GM21423 (cell line): ENCODE data around the gene DHX57.

ENCODE experiments used
- ATAC-seq: cut with Tn5 transposase; IDR thresholded peaks from one replicate; pipeline ENCODE4 v1.9.1; 2021; ENCODE audit warnings: mild to moderate bottlenecking, moderate library complexity; ENCODE audit not compliant: unreplicated experiment

Gene DHX57

DNA sequence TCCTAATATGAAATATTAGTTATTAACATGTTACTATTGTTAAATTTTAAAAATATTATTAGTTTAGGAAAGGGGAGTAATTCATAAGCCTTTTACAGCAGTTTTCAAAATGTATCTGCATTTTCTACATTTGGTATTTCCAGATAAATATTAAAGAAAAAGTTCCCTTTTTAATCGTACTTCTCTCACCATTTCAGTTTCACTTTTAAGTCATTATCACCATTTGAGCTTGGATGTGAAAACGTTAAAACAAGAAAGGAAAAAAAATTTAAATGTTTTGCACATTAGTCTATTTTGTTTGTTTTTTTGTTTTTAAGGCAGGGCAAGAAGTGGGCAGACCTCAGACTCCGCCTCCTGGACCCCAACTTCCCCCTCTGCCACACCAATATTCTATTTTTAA lies 121.2 kb downstream of the DHX57 start:
- ATAC-seq = no peak

DNA sequence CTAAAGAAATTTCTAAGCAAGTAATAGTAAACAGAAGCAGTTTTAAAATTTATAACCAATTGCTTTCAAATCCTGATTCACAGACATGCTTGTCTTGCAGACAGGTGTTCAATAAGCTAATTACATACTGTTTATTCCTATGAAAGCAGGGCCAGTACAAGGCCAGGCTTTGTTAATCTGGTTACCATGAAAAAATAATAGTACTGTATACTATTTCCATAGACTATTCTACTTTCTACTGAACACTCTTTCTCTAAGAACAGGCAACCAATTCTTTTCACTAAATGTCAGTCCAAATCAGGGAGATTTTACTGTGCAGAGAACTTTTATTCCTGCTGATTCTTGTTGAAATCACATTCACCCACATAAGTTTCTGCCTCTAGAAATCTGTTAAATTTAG lies 121.7 kb downstream of the DHX57 start:
- ATAC-seq = no peak

DNA sequence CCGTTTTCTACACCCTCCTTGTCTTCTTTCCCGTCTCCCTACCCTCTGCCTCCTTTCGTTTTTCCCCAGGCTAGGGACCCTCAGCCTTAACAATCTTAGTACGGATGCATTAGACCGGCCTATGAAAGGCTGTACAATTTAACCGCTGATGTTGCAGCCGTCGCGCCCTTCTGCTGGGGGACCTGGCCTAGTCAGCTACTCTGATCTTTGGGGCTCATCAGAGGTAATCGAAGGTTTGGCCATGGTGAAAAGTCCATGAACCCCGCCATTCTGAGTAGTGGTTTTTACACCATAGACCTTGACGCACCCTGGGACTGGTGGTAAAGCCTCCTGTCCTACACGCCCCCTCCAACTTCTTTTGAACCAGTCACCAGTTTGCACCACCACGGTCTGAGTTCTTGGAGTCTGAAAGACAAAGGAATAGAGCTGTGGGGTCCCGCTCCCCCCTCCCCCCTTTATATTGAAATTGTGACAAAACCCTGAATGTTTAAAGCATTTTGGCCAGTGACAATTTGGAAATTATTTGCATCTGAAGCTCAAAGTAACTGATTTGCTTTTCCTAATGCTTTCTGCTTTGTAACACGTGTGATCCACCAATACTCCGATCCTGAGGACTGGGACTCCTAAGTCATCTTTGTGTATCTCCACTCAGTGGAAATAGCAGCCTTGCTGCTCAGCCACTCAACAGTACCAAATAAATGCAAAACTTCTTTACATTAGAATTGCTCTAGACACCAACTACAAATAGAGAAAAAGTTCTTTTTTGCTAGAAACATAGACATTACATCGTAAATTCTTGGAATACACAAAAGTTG lies 123.9 kb downstream of the DHX57 start:
- ATAC-seq = peak; percentile 21

DNA sequence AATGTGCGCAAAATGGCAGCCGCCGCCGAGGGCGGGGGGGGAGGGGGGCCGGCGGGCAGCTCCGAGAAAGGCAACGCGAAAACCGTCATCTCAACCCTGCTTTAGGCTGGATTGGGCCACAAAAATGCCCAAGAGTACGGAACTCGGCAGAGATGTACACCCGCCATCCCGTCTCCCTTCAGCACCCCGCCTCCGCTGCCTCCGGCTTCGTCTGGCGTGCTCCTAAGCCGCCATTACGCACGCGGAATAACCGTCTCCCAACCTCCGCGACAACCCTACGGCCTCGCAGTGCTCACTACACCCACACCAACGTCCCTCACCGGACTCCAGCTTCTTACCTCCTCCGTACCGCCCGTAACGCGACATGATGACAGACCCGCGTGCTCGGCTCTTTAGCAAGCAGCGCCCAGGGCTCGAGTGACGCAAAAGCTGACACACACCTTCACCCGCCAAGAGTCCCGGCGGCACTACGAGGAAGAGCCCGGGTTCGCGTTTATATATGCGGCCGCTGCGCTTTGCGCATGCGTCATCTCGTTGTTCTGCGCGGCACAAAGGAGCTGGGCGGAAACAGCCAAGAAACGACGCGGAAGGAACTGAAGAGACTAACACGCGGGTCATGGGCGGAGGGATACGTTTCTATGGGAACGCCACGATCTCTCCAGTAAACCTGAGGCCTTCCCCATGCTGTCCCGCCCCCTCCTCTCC lies 124.7 kb downstream of the DHX57 start, which contains the start of gene SRSF7:
Gene SRSF7, minus strand, starts transcription at position 471 of the 705 bp plus-strand sequence. Its CDS starts 105 bp downstream, at position 366.
- ATAC-seq = peak; percentile 73

DNA sequence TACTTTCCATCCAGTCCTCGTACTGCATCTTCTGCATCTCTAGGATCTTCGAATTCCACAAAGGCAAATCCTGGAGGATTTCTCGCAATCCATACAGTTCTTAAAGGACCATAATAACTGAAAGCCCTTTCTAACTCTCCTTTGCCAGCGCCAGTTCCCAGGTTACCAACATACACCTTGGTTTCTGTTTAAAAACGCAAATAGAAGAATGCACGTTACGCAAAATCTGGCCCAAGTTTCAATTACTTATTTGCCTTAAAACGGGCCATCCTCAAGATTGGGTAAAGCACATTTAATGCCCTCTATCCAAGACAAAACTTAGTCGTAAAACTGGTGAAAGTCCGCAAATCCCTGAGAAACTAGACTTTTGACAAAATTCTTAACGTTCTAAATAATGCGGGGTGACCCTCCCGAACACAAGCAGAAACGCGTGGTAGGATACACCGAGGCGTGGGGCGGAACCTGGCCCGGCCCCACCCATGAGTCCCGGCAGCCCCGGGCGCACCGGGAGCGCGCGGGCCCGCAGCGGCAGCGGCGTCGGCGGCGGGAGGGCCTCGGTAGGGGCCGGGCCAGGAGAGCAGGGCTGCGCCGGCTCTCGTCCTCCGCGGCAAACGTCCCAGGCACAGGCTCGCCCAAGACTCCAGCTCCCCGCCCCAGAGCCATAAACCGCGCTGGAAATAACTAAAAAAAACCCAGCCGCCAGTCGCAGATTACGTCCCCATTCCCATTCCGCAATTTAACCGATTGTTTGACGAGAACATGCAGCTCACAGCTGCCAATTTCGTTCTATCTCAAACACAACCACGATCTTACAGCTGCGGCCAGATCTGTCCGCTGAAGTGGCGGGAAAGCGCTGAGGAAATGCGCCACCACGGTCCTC lies 125.5 kb downstream of the DHX57 start:
- ATAC-seq = peak; percentile 37

DNA sequence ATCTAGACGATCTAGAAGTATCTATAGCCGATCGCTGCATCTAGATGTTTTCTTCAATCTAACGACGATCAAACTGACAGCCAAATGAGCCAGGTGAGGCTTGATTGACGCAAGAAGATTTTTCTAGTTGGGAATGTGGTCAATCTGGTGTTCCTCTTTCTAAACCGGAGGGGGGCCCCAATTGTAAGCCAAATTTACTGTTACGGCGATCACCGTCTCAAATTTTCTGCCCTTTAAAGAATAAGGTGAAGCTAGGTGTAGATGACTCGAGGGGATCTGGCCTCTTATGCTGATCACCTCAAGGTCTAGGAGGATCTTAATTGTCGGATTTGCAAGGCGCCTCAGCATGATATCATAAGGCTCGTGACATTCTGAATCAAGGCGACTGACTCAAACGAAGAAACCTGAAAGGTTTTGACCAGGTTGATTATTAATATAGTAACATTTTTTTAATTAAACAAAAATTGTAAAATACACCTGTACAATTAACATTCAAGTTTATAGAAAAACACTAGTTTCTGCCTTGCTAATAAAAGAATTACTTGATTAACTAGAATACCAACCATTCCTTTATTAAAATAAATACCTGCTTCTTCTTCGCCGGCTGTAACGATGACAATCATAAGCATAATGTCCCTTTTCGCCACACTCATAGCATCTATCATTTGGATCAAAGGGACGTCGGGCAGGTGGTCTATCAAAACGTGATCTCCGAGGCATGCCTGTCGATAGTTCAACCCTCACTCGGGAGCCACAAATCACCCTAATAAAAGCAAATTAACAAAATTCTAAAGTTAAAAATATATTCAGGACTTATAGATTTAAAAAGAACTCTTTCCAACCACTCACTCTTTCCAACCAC lies 126.6 kb downstream of the DHX57 start:
- ATAC-seq = no peak

DNA sequence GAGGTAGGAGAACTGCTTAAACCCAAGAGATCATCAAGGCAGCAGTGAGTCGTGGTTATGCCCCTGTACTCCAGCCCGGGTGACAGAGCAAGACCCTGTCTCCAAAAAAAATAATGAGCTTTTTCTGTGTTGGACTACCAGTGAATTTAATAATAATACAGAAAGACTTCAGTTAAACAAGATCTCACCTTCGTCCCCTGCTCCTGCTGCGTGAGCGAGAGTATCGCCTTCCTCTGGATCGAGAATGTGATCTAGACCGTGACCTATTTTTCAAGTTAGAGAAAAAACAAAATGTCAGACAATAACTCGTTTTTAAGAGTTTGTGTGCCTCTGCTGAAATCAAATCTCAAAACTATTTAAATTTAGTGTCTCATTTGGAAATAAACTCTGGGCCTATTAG lies 127.3 kb downstream of the DHX57 start:
- no peak for ATAC-seq

DNA sequence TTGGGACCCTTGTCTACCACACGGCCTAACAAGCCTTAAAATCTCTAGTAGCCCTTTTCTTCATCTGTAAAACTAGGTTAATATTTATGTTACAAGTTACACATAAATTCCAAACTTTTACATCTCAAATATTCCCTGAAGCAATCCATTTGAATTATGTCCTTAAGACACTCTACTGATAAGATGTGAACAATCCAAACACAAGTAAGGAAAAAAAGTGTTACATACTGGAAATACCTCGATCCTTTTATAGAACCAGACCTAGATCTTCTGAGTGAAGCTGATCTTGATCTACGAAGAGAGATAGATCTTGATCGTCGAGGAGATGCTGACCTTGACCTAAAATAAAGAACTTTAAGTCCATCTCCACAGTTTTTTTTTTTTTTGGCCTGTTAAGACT lies 127.9 kb downstream of the DHX57 start:
- no peak for ATAC-seq
